ENCODE results near the gene RAB3IL1. TPM values are rescaled to one million over a fixed set of nuclear protein-coding genes. Genes with fewer than 3 reads are reported as not detected.

The RAB3IL1 gene
- total and polyA plus RNA-seq, 2 of the 13 experiments (the other 11 are each of a cell fraction or from before 2014, with no cell fraction given), result 1.2 to 2.0 TPM

- TF ChIP-seq HMGXB4 (CRISPR knock-in tag; IDR thresholded peaks at IDR 0.05; ENCODE audit: borderline replicate concordance in 1 of 2, low read depth in 1 of 2) (0 out of 4 replicates have a peak, but pooled peaks of 1 of the 2 experiments have one; percentile 24), TFAP4 (IDR thresholded peaks at IDR 0.05; ENCODE audit: borderline replicate concordance, low read depth) (peak; percentile 88; the same call in 1 of the 2 replicates), FOXK1 (CRISPR knock-in tag; IDR thresholded peaks at IDR 0.05; ENCODE audit: borderline replicate concordance, low read depth) (no peak), ZNF281 (CRISPR knock-in tag; IDR thresholded peaks at IDR 0.05; ENCODE audit: borderline replicate concordance) (peak; percentile 61; the same call in 1 of the 2 replicates), ZNF557 (CRISPR knock-in tag; IDR thresholded peaks at IDR 0.05) (no peak), CEBPB (IDR thresholded peaks at IDR 0.05; ENCODE audit: borderline replicate concordance, low read depth, low read length) (peak; percentile 76; the same call in 1 of the 2 replicates), ZNF460 (CRISPR knock-in tag; IDR thresholded peaks at IDR 0.05; ENCODE audit: borderline replicate concordance) (no peak), ZBTB33 (CRISPR knock-in tag; IDR thresholded peaks at IDR 0.05) (no peak; the same call in 1 of the 2 replicates), TGIF2 (CRISPR knock-in tag; IDR thresholded peaks at IDR 0.05) (peak; percentile 6; the same call in 1 of the 2 replicates), ZUFSP (CRISPR knock-in tag; IDR thresholded peaks at IDR 0.05; ENCODE audit: borderline replicate concordance) (no peak), SIX4 (CRISPR knock-in tag; IDR thresholded peaks at IDR 0.05) (no peak), KDM2A (CRISPR knock-in tag; IDR thresholded peaks at IDR 0.05; ENCODE audit: borderline replicate concordance, low read depth) (no peak), ZNF552 (CRISPR knock-in tag; IDR thresholded peaks at IDR 0.05; ENCODE audit: borderline replicate concordance) (no peak), KAT8 (CRISPR knock-in tag; IDR thresholded peaks at IDR 0.05) (0 out of 2 replicates have a peak, but pooled peaks have one; percentile 17), BHLHE40 (IDR thresholded peaks at IDR 0.05; ENCODE audit: low read length) (no peak), ZNF776 (CRISPR knock-in tag; IDR thresholded peaks at IDR 0.05) (no peak), POLR2A (IDR thresholded peaks at IDR 0.05; ENCODE audit: insufficient read depth in 1 of 2, low read depth in 2 of 2, low read length in 2 of 2) (no peak), GPBP1L1 (CRISPR knock-in tag; IDR thresholded peaks at IDR 0.05) (no peak), ZNF605 (CRISPR knock-in tag; IDR thresholded peaks at IDR 0.05) (no peak)
Observed at GRCh38 chr11:61954851-61955421, 37.6 kb upstream of the RAB3IL1 start (continued).
